Measurements from ENCODE around the gene RBP3. TPM values are rescaled to one million over a fixed set of nuclear protein-coding genes. Genes with fewer than 3 reads are reported as not detected.

The RBP3 gene
- total and polyA plus RNA-seq, 2 of the 4 experiments (the other 2 are of a cell fraction) = not detected

- Histone ChIP-seq H3K27ac (ENCODE audit: insufficient read depth, low read length) (peak overlapping the region; percentile 39; the same call in 1 of the 2 replicates), H2BK5ac (ENCODE audit: low read depth, low read length, poor library complexity, severe bottlenecking) (peak overlapping the region; percentile 61), H3K4me1 (ENCODE audit: control insufficient read depth, insufficient read depth, low read length) (peaks cover 1% of the 10 kb centered on the region; the same call in 1 of the 2 replicates), H2BK20ac (ENCODE audit: low read depth, low read length) (0 out of 2 replicates have a peak overlapping the region, but pooled peaks have one; percentile 5), H3K9ac (ENCODE audit: low read depth, low read length) (no peak overlapping the region), H2AFZ (replicated peaks; ENCODE audit: low read length, poor library complexity) (peak overlapping the region; percentile 26), H3K27me3 (ENCODE audit: control insufficient read depth, insufficient read depth, low read length) (peaks cover 15% of the 10 kb centered on the region), H3K4ac (ENCODE audit: low read depth, low read length) (peak overlapping the region; percentile 55), H4K91ac (ENCODE audit: insufficient read depth, low read depth, low read length) (peak overlapping the region; percentile 69; the same call in 1 of the 2 replicates), H3K79me1 (ENCODE audit: low read depth in 1 of 2, low read length in 2 of 2) (no peaks in the 10 kb centered on the region), H3K23ac (ENCODE audit: low read depth, low read length) (no peak overlapping the region), H2AK5ac (ENCODE audit: low read depth, low read length) (no peak overlapping the region), H3K4me2 (ENCODE audit: low read depth, low read length) (peak overlapping the region; percentile 24; the same call in 1 of the 2 replicates), H2BK120ac (ENCODE audit: low read depth, low read length) (peak overlapping the region; percentile 47), H3K14ac (replicated peaks; ENCODE audit: low read depth, low read length) (no peak overlapping the region), H2BK15ac (ENCODE audit: low read depth, low read length) (peak overlapping the region; percentile 73; the same call in 1 of the 3 replicates), H3K56ac (ENCODE audit: extremely low read depth, insufficient read depth, low read length) (no peak overlapping the region), H3K4me3 (ENCODE audit: insufficient read depth, low read depth, low read length) (no peak overlapping the region), H4K5ac (ENCODE audit: low read depth, low read length) (no peak overlapping the region), H3K9me1 (ENCODE audit: insufficient read depth, low read length) (no peaks in the 10 kb centered on the region), H3K9me3 (ENCODE audit: control insufficient read depth, insufficient read depth, low read length) (no peaks in the 10 kb centered on the region), H3K18ac (ENCODE audit: low read depth, low read length) (no peak overlapping the region; the same call in 1 of the 2 replicates), H2AK9ac (replicated peaks; ENCODE audit: low read depth, low read length, poor library complexity) (no peak overlapping the region), H4K20me1 (ENCODE audit: insufficient read depth, low read length) (no peaks in the 10 kb centered on the region), H4K8ac (ENCODE audit: low read depth in 2 of 2, low read length in 2 of 2) (peak overlapping the region in 1 of 2 experiments; percentile 19; a peak in 1 of 4 replicates), H3K36me3 (ENCODE audit: control insufficient read depth, insufficient read depth, low read length) (no peaks in the 10 kb centered on the region)
- no CpG with 5 or more reads among the region's 15 CpGs for WGBS, 2 experiments (ENCODE audit: extremely low coverage in 2 of 2, insufficient read length in 1 of 2)
- ChIA-PET POLR2A (ENCODE audit: unreplicated experiment) (no interaction called here), CTCF (no interaction called here)
- BruUV-seq (replicated peaks) = no TSS peak
- dilution Hi-C loops (cut with HindIII; ENCODE audit: low sequenced_read_pairs, unreplicated experiment) = no loop called here
- in situ Hi-C loops (cut with MboI; ENCODE audit: low sequenced_read_pairs) = no loop called here
- TF ChIP-seq FOS (IDR thresholded peaks at IDR 0.05; ENCODE audit: low read depth, low read length) (peak; percentile 28; the same call in 1 of the 2 replicates), MAFK (IDR thresholded peaks at IDR 0.05; ENCODE audit: low read depth, low read length) (no peak), NFE2L2 (IDR thresholded peaks at IDR 0.05; ENCODE audit: low read depth, low read length) (0 out of 2 replicates have a peak, but pooled peaks have one; percentile 5), ELK1 (IDR thresholded peaks at IDR 0.05; ENCODE audit: borderline replicate concordance, low read depth, low read length) (no peak), RCOR1 (IDR thresholded peaks at IDR 0.05; ENCODE audit: insufficient replicate concordance, low read length) (no peak)
- TF ChIP-seq, protein P1, sequence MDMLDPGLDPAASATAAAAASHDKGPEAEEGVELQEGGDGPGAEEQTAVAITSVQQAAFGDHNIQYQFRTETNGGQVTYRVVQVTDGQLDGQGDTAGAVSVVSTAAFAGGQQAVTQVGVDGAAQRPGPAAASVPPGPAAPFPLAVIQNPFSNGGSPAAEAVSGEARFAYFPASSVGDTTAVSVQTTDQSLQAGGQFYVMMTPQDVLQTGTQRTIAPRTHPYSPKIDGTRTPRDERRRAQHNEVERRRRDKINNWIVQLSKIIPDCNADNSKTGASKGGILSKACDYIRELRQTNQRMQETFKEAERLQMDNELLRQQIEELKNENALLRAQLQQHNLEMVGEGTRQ (IDR thresholded peaks at IDR 0.05; ENCODE audit: low read depth, low read length) = no peak
- ATAC-seq (ENCODE audit: low read depth) = peak; percentile 78
- intact Hi-C loops (cut with micrococcal nuclease) = no loop called here
- peak; percentile 82 for DNase-seq
These were observed 11.6 kb upstream of the RBP3 start for GRCh38 chr10:47336387-47337134.

All from IMR-90 (cell line).